ENCODE measurements around the gene ELL2.

DNA sequence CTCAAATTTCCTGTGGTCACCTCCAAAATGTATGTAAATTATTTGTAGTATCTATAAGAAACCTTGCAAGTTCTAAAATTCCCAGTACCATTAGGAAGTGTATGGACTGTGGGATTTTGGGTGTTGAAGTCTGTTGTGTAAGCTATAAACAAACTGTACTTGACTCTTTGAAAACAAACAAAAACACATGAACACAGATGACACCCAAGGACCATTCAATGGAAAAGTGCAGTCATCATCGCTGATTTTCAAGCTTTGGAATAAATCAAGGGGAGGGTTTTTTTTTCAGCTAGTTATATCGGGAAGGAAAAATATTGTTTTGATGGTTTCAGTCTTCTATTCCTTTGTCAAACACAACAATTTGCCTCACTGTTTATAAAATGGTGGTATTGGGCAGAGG is 49.6 kb downstream of the ELL2 start:
- TF ChIP-seq GATA2 (IDR thresholded peaks at IDR 0.05; ENCODE audit: low read depth, low read length) (no peak), GATA3 (IDR thresholded peaks at IDR 0.05; ENCODE audit: low read depth, low read length) (no peak)

Data from SH-SY5Y (cell line).